Dendritic cell treated with granulocyte-macrophage colony-stimulating factor and Interleukin-4, amounts not matched to agents 40 ng/mL and 50 ng/mL, for 4 days (primary cell): ENCODE results near the gene MLC1.

Experiments used
- H3K27ac Mint-ChIP-seq: one replicate; pipeline ENCODE4 v1.8.0; 2022; ENCODE audit warnings: mild to moderate bottlenecking, mixed read lengths
- H3K27me3 Mint-ChIP-seq: one replicate; pipeline ENCODE4 v1.8.0; 2022; ENCODE audit warnings: mild to moderate bottlenecking, mixed read lengths
- H3K36me3 Mint-ChIP-seq: one replicate; pipeline ENCODE4 v1.8.0; 2022; ENCODE audit warnings: low read depth, mixed read lengths
- H3K4me1 Mint-ChIP-seq: one replicate; pipeline ENCODE4 v1.8.0; 2022; ENCODE audit warnings: low read depth, mixed read lengths
- H3K4me3 Mint-ChIP-seq: one replicate; pipeline ENCODE4 v1.8.0; 2022; ENCODE audit warnings: mild to moderate bottlenecking, moderate library complexity, mixed read lengths
- H3K9me3 Mint-ChIP-seq: one replicate; pipeline ENCODE4 v1.8.0; 2022; ENCODE audit warnings: mixed read lengths
- intact Hi-C: fragments of 100-400 bp; cut with micrococcal nuclease; formaldehyde crosslinking; loops from one replicate; pipeline ENCODE4 v1.15.0; 2022

The MLC1 gene

GRCh38 chr22:50062509-50063135 lies 22.6 kb downstream of the MLC1 start:
- H3K9me3 Mint-ChIP-seq, result no peaks in the 10 kb centered on the region
- H3K4me1 Mint-ChIP-seq, result peaks cover 11% of the 10 kb centered on the region
- H3K4me3 Mint-ChIP-seq, result no peak overlapping the region
- H3K36me3 Mint-ChIP-seq, result no peaks in the 10 kb centered on the region
- intact Hi-C loops, result no loop called here
- H3K27ac Mint-ChIP-seq, result no peak overlapping the region
- peaks cover 27% of the 10 kb centered on the region for H3K27me3 Mint-ChIP-seq

GRCh38 chr22:50061824-50062355 lies 23.3 kb downstream of the MLC1 start:
- intact Hi-C loops, result no loop called here

GRCh38 chr22:50061141-50061823 lies 23.9 kb downstream of the MLC1 start:
- Mint-ChIP-seq H3K36me3 (no peaks in the 10 kb centered on the region), H3K9me3 (no peaks in the 10 kb centered on the region), H3K4me1 (peaks cover 11% of the 10 kb centered on the region), H3K27me3 (peaks cover 36% of the 10 kb centered on the region), H3K27ac (no peak overlapping the region), H3K4me3 (no peak overlapping the region)
- intact Hi-C loops, result no loop called here

More at GRCh38 chr22:50061824-50062355, 23.3 kb downstream of the MLC1 start:
- H3K27ac Mint-ChIP-seq, result no peak overlapping the region
- H3K9me3 Mint-ChIP-seq, result no peaks in the 10 kb centered on the region
- H3K27me3 Mint-ChIP-seq, result peaks cover 33% of the 10 kb centered on the region
- no peak overlapping the region for H3K4me3 Mint-ChIP-seq
- no peaks in the 10 kb centered on the region for H3K36me3 Mint-ChIP-seq
- peaks cover 11% of the 10 kb centered on the region for H3K4me1 Mint-ChIP-seq

DNA sequence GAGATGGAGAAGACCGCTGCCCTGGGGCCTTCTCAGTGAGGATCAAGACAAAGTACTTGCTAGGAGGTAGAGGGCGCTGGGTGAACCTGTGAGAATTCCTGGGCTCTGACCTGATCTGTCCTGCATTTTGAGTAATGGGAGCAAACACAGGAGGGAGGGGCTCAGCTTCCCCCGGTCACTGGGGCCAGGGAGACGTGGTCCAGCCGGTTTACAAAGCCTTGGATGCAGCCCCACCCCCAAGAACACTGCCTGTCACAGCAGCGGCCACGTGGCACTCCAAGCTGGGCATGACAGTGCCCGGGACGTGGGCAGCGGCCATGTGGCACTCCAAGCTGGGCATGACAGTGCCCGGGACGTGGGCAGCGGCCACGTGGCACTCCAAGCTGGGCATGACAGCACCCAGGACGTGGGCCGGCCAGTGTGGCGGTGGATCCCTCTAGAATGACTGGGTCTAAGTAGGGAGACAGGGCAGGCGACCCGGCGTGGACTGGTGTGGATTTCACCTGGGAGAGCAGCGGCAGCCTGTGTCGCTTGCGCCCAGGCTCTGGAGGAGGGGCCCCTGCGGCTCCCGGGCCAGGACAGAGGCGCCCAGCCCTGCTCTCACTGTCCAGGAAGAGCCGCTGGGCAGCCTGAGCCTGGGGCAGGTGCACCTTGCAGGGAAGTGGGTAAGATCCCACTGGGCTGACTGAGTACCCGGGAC lies 24.6 kb downstream of the MLC1 start:
- no peak overlapping the region for H3K4me3 Mint-ChIP-seq
- H3K27ac Mint-ChIP-seq, result no peak overlapping the region
- intact Hi-C loops, result no loop called here
- H3K4me1 Mint-ChIP-seq, result peaks cover 11% of the 10 kb centered on the region
- H3K36me3 Mint-ChIP-seq, result no peaks in the 10 kb centered on the region
- no peaks in the 10 kb centered on the region for H3K9me3 Mint-ChIP-seq
- peaks cover 39% of the 10 kb centered on the region for H3K27me3 Mint-ChIP-seq

GRCh38 chr22:50059881-50060262 lies 25.4 kb downstream of the MLC1 start:
- intact Hi-C loops, result no loop called here
- Mint-ChIP-seq H3K9me3 (no peaks in the 10 kb centered on the region), H3K27me3 (peaks cover 43% of the 10 kb centered on the region), H3K4me3 (no peak overlapping the region), H3K36me3 (no peaks in the 10 kb centered on the region), H3K27ac (no peak overlapping the region), H3K4me1 (peaks cover 11% of the 10 kb centered on the region)

DNA sequence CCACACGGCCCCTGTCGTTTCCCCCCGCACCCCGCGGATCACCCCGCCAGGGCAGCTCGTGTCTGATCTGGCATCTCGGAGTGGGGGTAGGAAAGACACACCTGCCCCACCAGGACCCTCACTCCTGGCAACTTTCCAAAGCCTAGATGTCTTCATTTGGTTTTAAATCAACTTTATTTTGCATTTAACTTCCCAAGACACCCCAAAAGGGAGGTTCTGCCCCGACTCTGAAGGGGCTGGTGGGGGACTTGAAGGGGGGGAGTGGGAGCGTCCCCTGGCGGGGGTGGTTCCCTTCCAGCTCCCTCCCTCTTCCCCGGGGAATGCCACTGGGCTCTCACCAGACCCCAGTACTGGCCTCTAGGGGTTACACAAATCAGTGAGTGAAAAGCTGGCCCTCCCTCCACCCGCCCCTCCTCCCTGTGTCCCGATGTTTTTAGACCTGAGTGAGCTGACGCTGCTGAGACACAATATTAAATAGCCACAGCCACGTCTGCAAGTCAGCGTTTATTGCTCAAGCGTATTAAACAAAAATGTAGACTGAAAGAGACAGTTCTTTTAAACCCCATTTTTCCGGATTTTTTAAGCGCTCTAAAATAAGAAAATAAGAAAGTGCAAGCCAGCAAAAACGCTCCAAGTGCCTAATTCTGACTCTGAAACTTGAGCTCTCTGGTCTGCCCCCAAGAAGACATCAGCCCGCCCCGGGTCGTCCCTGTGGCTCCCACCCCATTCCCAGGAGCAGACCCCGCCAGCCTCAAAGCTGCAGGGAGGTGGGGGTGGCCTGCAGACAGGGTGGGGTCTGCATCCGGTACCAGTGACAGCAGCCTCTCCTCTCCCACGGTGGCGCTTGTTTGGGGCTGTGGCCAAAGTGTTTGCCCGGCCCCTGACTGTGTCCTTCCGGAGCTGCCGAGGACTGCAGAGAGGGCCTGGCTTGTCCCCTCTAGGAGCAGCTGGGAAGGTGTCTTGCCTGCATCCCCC lies 26.0 kb downstream of the MLC1 start:
- peaks cover 1% of the 10 kb centered on the region for H3K9me3 Mint-ChIP-seq
- H3K27me3 Mint-ChIP-seq, result peaks cover 47% of the 10 kb centered on the region
- H3K27ac Mint-ChIP-seq, result no peak overlapping the region
- peaks cover 11% of the 10 kb centered on the region for H3K4me1 Mint-ChIP-seq
- no peak overlapping the region for H3K4me3 Mint-ChIP-seq
- intact Hi-C loops, result no loop called here
- H3K36me3 Mint-ChIP-seq, result no peaks in the 10 kb centered on the region

DNA sequence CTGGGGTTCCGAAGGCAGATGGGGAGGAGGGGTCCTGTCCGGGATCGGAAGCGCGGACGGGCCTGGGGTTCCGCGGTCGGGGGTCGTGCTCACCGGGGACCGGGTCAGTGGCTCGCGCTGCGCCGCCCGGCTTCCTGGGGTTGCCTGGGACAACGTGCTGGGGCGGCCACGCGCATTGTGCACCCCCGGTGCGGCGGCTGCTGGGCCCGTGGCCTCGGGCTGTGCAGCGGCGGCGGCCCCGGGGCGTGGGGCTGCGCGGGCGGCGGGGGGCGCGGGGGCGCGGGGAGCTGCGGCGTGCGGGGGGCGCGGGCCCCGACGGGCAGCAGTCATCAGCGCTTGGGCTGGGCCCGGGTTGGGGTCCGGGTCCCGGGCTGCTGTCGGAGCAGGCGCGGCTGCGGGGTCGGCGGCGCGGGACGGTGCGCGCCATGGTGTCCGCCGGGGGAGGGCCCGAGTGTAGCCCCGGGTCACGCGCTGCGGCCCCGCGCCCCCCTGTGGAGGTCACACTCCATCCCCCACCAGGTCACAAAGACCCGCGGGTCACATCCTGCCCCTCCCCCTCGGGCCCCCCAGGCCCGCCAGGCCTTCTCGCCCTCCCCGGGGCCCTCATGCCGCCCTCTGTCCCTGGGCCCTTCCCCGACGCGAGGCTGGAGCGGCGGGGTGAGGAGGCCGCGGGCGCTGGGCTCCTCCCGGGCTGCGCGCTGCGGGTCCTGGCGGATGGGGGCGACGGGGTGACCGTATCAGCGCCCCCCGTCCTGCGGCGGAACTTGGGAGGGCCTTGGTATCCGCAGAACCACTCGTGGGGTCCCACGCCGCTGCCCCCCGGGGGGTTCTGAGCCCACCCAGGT lies 26.9 kb downstream of the MLC1 start, which contains the start of gene TTLL8:
TTLL8 (minus strand) TSS at position 238 of the 845 bp plus-strand sequence.
- intact Hi-C loops, result no loop called here
- peaks cover 53% of the 10 kb centered on the region for H3K27me3 Mint-ChIP-seq
- H3K4me3 Mint-ChIP-seq, result no peak within 1 kb of the TSS
- peaks cover 11% of the 10 kb centered on the region for H3K4me1 Mint-ChIP-seq
- no peaks in the 10 kb centered on the region for H3K36me3 Mint-ChIP-seq
- H3K27ac Mint-ChIP-seq, result no peak within 1 kb of the TSS
- H3K9me3 Mint-ChIP-seq, result peaks cover 9% of the 10 kb centered on the region

- Mint-ChIP-seq H3K4me3 (no peak overlapping the region), H3K27me3 (peaks cover 53% of the 10 kb centered on the region), H3K27ac (no peak overlapping the region), H3K4me1 (peaks cover 11% of the 10 kb centered on the region), H3K36me3 (no peaks in the 10 kb centered on the region), H3K9me3 (peaks cover 9% of the 10 kb centered on the region)
- intact Hi-C loops, result no loop called here
These were observed 27.8 kb downstream of the MLC1 start for GRCh38 chr22:50057278-50058060.

GRCh38 chr22:50056214-50056972 lies 28.8 kb downstream of the MLC1 start:
- H3K27ac Mint-ChIP-seq, result no peak overlapping the region
- no peak overlapping the region for H3K4me3 Mint-ChIP-seq
- intact Hi-C loops, result no loop called here

GRCh38 chr22:50053861-50054260 lies 31.4 kb downstream of the MLC1 start:
- Mint-ChIP-seq H3K4me1 (no peaks in the 10 kb centered on the region), H3K27me3 (peaks cover 36% of the 10 kb centered on the region), H3K27ac (no peak overlapping the region), H3K4me3 (no peak overlapping the region), H3K9me3 (peaks cover 9% of the 10 kb centered on the region), H3K36me3 (no peaks in the 10 kb centered on the region)
- intact Hi-C loops, result no loop called here

More at GRCh38 chr22:50056214-50056972, 28.8 kb downstream of the MLC1 start:
- Mint-ChIP-seq H3K4me1 (peaks cover 8% of the 10 kb centered on the region), H3K9me3 (peaks cover 9% of the 10 kb centered on the region), H3K27me3 (peaks cover 52% of the 10 kb centered on the region), H3K36me3 (no peaks in the 10 kb centered on the region)

GRCh38 chr22:50051930-50052329 lies 33.3 kb downstream of the MLC1 start:
- Mint-ChIP-seq H3K27ac (no peak overlapping the region), H3K9me3 (peaks cover 9% of the 10 kb centered on the region), H3K4me3 (no peak overlapping the region), H3K36me3 (no peaks in the 10 kb centered on the region), H3K27me3 (peaks cover 23% of the 10 kb centered on the region), H3K4me1 (no peaks in the 10 kb centered on the region)
- intact Hi-C loops, result no loop called here
